SK-N-MC (cell line): Measurements from ENCODE around the gene TBC1D12.

Experiments used
- DNase-seq: peaks from one replicate; pipeline ENCODE4 v3.0.0-alpha.2; 2011; ENCODE audit warnings: low read depth, low spot score
- H3K27ac ChIP-seq: fragments of 200-600 bp; sonication (generic); 2 replicates; pipeline ENCODE4 v1.5.1; 2016; ENCODE audit warnings: mixed run types
- H3K36me3 ChIP-seq: fragments of 200-600 bp; sonication (generic); 2 replicates; pipeline ENCODE4 v1.6.1; 2017; ENCODE audit warnings: antibody characterized with exemption, low read length, mixed read lengths; ENCODE audit not compliant: insufficient read depth
- H3K4me3 ChIP-seq: fragments of 200-600 bp; sonication (generic); 2 replicates; pipeline ENCODE4 v1.5.1; 2016
- H3K9ac ChIP-seq: fragments of 200-600 bp; sonication (generic); 2 replicates; pipeline ENCODE4 v1.8.0; 2017; ENCODE audit warnings: mixed run types, mixed read lengths; ENCODE audit not compliant: insufficient read length
- H3K9me3 ChIP-seq: fragments of 200-600 bp; sonication (generic); 2 replicates; pipeline ENCODE4 v1.6.1; 2017; ENCODE audit warnings: low read depth, mild to moderate bottlenecking, antibody characterized with exemption, low read length, moderate library complexity, mixed read lengths
- EZH2 ChIP-seq: fragments of 200-600 bp; sonication (generic); IDR thresholded peaks from one replicate; pipeline ENCODE4 v1.6.1; 2017; ENCODE audit warnings: antibody characterized with exemption
- FOXP2 ChIP-seq: optimal IDR thresholded peaks from 2 replicates; pipeline ENCODE3; 2011; ENCODE audit warnings: mild to moderate bottlenecking, moderate library complexity; ENCODE audit not compliant: insufficient read depth; ENCODE audit errors: extremely low read length, control extremely low read depth
- POLR2AphosphoS5 ChIP-seq: IDR thresholded peaks from 2 replicates; pipeline ENCODE4 v1.6.1; 2012; ENCODE audit warnings: mild to moderate bottlenecking, low read depth, low read length, borderline replicate concordance

Gene TBC1D12

DNA sequence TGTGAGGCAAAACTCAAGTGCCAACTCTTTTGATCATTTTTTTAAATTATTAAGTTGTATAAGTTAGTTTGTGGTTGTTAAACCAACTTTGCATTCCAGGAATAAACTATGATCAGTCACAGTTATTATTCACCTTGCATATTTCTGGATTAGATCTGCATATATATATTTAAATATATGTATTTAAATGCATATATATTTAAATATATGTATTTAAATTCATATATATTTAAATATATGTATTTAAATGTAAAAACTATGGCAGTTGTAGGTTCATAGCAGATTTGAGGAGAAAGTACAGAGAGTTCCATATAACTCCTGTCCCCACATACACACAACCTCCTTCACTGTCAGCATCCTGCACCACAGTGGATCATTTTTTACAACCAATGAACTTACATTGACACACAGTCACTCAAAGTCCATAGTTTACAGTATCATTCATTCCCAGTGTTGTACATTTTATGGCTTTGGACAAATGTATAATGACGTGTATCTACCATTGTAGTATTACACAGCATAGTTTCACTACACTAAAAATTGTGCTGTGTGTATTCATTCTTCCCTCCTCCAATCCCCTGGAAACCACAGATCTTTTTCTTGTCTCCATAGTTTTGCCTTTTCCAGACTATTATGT lies 49.7 kb downstream of the TBC1D12 start:
- Histone ChIP-seq H3K27ac (no peak overlapping the region), H3K4me3 (no peak overlapping the region), H3K36me3 (no peaks in the 10 kb centered on the region), H3K9me3 (no peaks in the 10 kb centered on the region), H3K9ac (no peak overlapping the region)
- TF ChIP-seq FOXP2 = no peak
- no peak for TF ChIP-seq POLR2AphosphoS5
- no peak for TF ChIP-seq EZH2
- DNase-seq = no peak

DNA sequence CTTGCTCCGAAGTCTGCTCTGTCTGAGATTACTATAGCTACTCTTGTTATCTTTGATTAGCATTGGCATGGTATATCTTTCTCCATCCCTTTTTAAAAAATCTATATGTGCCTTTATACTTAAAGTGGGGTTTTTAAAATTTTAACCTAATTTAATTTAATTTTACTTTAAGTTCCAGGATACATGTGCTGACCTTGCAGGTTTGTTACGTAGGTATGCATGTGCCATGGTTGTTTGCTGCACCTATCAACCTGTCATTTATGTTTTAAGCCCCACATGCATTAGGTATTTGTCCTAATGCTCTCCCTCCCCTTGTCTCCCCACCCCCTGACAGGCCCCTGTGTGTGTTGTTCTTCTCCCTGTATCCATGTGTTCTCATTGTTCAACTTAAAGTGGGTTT lies 54.6 kb downstream of the TBC1D12 start:
- TF ChIP-seq POLR2AphosphoS5 = no peak
- TF ChIP-seq FOXP2 = no peak
- no peak for TF ChIP-seq EZH2
- no peaks in the 10 kb centered on the region for H3K9me3 ChIP-seq
- no peak for DNase-seq
- no peak overlapping the region for H3K4me3 ChIP-seq
- H3K36me3 ChIP-seq = no peaks in the 10 kb centered on the region
- no peak overlapping the region for H3K27ac ChIP-seq
- H3K9ac ChIP-seq = no peak overlapping the region

- no peaks in the 10 kb centered on the region for H3K36me3 ChIP-seq
- DNase-seq = no peak
- TF ChIP-seq EZH2 = no peak
- TF ChIP-seq POLR2AphosphoS5 = no peak
- TF ChIP-seq FOXP2 = no peak
- H3K9me3 ChIP-seq = no peaks in the 10 kb centered on the region
- no peak overlapping the region for H3K27ac ChIP-seq
- no peak overlapping the region for H3K4me3 ChIP-seq
- H3K9ac ChIP-seq = no peak overlapping the region
These were observed 57.0 kb downstream of the TBC1D12 start for GRCh38 chr10:94459385-94459784.

GRCh38 chr10:94461503-94461902 lies 59.2 kb downstream of the TBC1D12 start:
- no peak overlapping the region for H3K27ac ChIP-seq
- H3K9me3 ChIP-seq = no peaks in the 10 kb centered on the region
- no peak overlapping the region for H3K4me3 ChIP-seq
- H3K36me3 ChIP-seq = no peaks in the 10 kb centered on the region
- DNase-seq = no peak
- no peak overlapping the region for H3K9ac ChIP-seq
- TF ChIP-seq POLR2AphosphoS5 = no peak
- no peak for TF ChIP-seq FOXP2
- no peak for TF ChIP-seq EZH2

- H3K9ac ChIP-seq = no peak overlapping the region
- H3K27ac ChIP-seq = no peak overlapping the region
- no peak for DNase-seq
- H3K9me3 ChIP-seq = no peaks in the 10 kb centered on the region
- no peaks in the 10 kb centered on the region for H3K36me3 ChIP-seq
- no peak overlapping the region for H3K4me3 ChIP-seq
- TF ChIP-seq EZH2 (no peak), FOXP2 (no peak), POLR2AphosphoS5 (no peak)
These were observed 59.8 kb downstream of the TBC1D12 start for GRCh38 chr10:94462130-94462529.

GRCh38 chr10:94465684-94466083 lies 63.3 kb downstream of the TBC1D12 start:
- no peak overlapping the region for H3K27ac ChIP-seq
- no peak for TF ChIP-seq POLR2AphosphoS5
- H3K9me3 ChIP-seq = no peaks in the 10 kb centered on the region
- no peak overlapping the region for H3K4me3 ChIP-seq
- no peak overlapping the region for H3K9ac ChIP-seq
- no peaks in the 10 kb centered on the region for H3K36me3 ChIP-seq
- DNase-seq = no peak

DNA sequence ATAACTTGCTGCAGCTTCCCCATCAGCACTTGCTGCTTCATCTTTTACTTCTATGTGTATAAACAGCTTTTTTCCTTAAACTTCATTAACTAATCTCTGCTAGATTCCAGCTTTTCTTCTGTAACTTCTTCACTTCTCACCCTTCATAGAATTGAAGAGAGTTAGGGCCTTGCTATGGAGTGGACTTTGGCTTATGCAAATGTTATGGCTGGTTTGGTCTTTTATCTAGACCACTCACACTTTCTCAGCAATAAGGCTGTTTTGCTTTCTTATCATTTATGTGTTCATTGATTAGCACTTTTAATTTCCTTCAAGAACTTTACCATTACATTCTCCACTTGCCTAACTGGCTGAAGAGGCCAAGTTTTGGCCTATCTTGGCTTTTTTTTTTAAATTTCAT lies 79.1 kb downstream of the TBC1D12 start:
- H3K36me3 ChIP-seq = no peaks in the 10 kb centered on the region
- H3K9me3 ChIP-seq = no peaks in the 10 kb centered on the region
- no peak for DNase-seq
- H3K4me3 ChIP-seq = no peak overlapping the region
- no peak overlapping the region for H3K27ac ChIP-seq
- TF ChIP-seq POLR2AphosphoS5 = no peak
- TF ChIP-seq FOXP2 = no peak
- no peak overlapping the region for H3K9ac ChIP-seq

GRCh38 chr10:94483970-94484369 lies 81.6 kb downstream of the TBC1D12 start:
- no peak for TF ChIP-seq POLR2AphosphoS5
- no peak for TF ChIP-seq FOXP2
- TF ChIP-seq EZH2 = no peak
- Histone ChIP-seq H3K4me3 (no peak overlapping the region), H3K9me3 (no peaks in the 10 kb centered on the region), H3K9ac (no peak overlapping the region), H3K36me3 (no peaks in the 10 kb centered on the region), H3K27ac (no peak overlapping the region)
- DNase-seq = no peak

DNA sequence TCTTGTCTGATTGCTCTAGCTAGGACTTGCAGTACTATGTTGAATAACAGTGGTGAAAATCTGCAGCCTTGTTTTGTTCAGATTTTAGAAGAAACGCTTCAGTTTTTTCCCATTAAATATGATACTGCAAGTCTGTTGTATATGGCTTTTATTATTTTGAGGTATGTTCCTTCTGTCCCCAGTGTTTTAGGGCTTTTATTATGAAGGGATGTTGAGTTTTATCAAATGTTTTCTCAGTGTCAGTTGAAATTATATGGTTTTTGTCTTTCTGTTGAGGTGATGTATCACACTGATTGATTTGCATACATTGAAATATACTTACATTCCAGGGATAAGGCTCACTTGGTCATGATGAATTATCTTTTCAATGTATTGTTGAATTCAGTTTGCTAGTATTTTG lies 82.8 kb downstream of the TBC1D12 start:
- TF ChIP-seq POLR2AphosphoS5 = no peak
- no peak for TF ChIP-seq EZH2
- no peak for TF ChIP-seq FOXP2
- no peaks in the 10 kb centered on the region for H3K36me3 ChIP-seq
- no peak overlapping the region for H3K9ac ChIP-seq
- H3K9me3 ChIP-seq = no peaks in the 10 kb centered on the region
- DNase-seq = no peak
- H3K4me3 ChIP-seq = no peak overlapping the region
- no peak overlapping the region for H3K27ac ChIP-seq
